Activated CD8-positive, alpha-beta T cell treated with anti-CD3 and anti-CD28 coated beads for 36 hours (primary cell): ENCODE measurements around the gene EVC2. TPM values are rescaled to one million over a fixed set of nuclear protein-coding genes. Genes with fewer than 3 reads are reported as not detected.

ENCODE experiments used
- ATAC-seq: fragments of 200-7000 bp; cut with Tn5 transposase; one replicate; pipeline ENCODE4 v1.10.0; 2021; ENCODE audit warnings: mild to moderate bottlenecking, moderate library complexity
- CTCF ChIA-PET: fragments of 350-600 bp; sonication (Branson Sonifier 250); formaldehyde crosslinking; loops from one replicate; lab custom pipeline; 2021; ENCODE audit warnings: antibody characterized with exemption; lab: Charles Lee
- POLR2A ChIA-PET: fragments of 350-600 bp; sonication (Branson Sonifier 250); formaldehyde crosslinking; loops from one replicate; lab custom pipeline; 2021; ENCODE audit warnings: antibody characterized with exemption; lab: Charles Lee
- DNase-seq: peaks from one replicate; pipeline ENCODE4 v3.0.0-alpha.2; 2020
- H3K27ac Mint-ChIP-seq: one replicate; pipeline ENCODE4 v1.8.0; 2021; ENCODE audit warnings: mild to moderate bottlenecking, mixed read lengths
- H3K27me3 Mint-ChIP-seq: one replicate; pipeline ENCODE4 v1.8.0; 2021; ENCODE audit warnings: mixed read lengths
- H3K36me3 Mint-ChIP-seq: one replicate; pipeline ENCODE4 v1.8.0; 2021; ENCODE audit warnings: low read depth, mixed read lengths
- H3K4me1 Mint-ChIP-seq: one replicate; pipeline ENCODE4 v1.8.0; 2021; ENCODE audit warnings: low read depth, mixed read lengths
- H3K4me3 Mint-ChIP-seq: one replicate; pipeline ENCODE4 v1.8.0; 2021; ENCODE audit warnings: mild to moderate bottlenecking, moderate library complexity, mixed read lengths
- H3K9me3 Mint-ChIP-seq: one replicate; pipeline ENCODE4 v1.8.0; 2021; ENCODE audit warnings: mixed read lengths
- intact Hi-C: fragments of 100-400 bp; cut with micrococcal nuclease; formaldehyde crosslinking; loops from one replicate; pipeline ENCODE4 v1.10.0; 2022
- total RNA-seq, 2 experiments: library from RNA; stranded (reverse); gene quantifications; one replicate each; pipeline ENCODE4 v1.2.3, GENCODE V29; 2021
- TF ChIP-seq, protein P1 (sequence below): fragments of 200-600 bp; IDR thresholded peaks from one replicate; pipeline ENCODE4 v1.8.0; 2022; ENCODE audit warnings: antibody characterized with exemption, mild to moderate bottlenecking

Gene EVC2
- total RNA-seq, 2 experiments from 2014 or later, result 0.83 to 1.3 TPM

DNA sequence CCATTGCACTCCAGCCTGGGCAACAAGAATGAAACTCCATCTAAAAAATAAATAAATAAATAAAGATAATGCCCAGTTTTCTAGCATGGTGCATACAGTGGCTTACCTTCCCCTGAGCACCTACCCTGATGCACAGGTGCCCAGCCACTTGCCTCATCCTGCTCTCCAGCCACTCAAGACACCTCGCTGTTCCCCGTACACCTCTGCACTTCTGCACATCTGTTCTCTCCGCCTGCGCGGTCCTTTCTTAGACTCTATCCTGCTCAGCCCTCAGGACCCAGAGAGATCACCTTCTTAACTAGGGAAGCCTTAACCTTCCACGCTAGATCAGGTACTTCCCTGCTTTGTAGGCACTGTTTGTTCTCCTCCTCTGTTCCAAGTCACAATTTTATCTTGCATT lies 5.5 kb upstream of the EVC2 start:
- TF ChIP-seq, protein P1, sequence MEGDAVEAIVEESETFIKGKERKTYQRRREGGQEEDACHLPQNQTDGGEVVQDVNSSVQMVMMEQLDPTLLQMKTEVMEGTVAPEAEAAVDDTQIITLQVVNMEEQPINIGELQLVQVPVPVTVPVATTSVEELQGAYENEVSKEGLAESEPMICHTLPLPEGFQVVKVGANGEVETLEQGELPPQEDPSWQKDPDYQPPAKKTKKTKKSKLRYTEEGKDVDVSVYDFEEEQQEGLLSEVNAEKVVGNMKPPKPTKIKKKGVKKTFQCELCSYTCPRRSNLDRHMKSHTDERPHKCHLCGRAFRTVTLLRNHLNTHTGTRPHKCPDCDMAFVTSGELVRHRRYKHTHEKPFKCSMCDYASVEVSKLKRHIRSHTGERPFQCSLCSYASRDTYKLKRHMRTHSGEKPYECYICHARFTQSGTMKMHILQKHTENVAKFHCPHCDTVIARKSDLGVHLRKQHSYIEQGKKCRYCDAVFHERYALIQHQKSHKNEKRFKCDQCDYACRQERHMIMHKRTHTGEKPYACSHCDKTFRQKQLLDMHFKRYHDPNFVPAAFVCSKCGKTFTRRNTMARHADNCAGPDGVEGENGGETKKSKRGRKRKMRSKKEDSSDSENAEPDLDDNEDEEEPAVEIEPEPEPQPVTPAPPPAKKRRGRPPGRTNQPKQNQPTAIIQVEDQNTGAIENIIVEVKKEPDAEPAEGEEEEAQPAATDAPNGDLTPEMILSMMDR, result no peak
- H3K4me1 Mint-ChIP-seq, result peaks cover 12% of the 10 kb centered on the region
- no peak for DNase-seq
- ChIA-PET POLR2A (no interaction called here), CTCF (no interaction called here)
- H3K27ac Mint-ChIP-seq, result no peak overlapping the region
- peaks cover 27% of the 10 kb centered on the region for H3K27me3 Mint-ChIP-seq
- no peak overlapping the region for H3K4me3 Mint-ChIP-seq
- peaks cover 16% of the 10 kb centered on the region for H3K9me3 Mint-ChIP-seq
- no peak for ATAC-seq
- intact Hi-C loops, result no loop called here
- H3K36me3 Mint-ChIP-seq, result no peaks in the 10 kb centered on the region

DNA sequence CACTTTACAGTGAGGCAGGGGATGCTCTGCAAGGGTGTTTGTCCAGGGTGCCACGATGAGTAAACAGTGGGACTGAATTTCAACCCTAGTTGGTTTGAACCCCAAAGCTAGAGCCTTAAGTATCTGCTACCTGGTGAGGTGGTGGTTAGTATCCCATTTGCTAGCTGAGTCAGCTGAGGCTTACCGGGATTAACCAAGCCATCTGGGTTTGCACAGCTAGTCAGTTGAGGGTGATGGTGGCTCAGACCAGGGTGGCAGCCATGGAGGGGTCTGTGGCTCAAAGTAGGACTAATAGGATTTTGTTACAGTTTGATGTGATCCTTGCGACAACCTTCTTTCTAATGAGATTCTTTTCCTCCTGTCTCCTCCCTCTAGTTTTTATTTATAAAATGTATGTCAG lies 4.6 kb upstream of the EVC2 start:
- POLR2A ChIA-PET, result no interaction called here
- CTCF ChIA-PET, result interaction anchor here (1.0 kb wide), 1 partner anchor 10 kb away, joined by 3 read pairs; no protein-coding TSS in a partner anchor
- intact Hi-C loops, result no loop called here
- TF ChIP-seq, protein P1, result no peak
- DNase-seq (no peak), ATAC-seq (no peak)
- Mint-ChIP-seq H3K9me3 (peaks cover 16% of the 10 kb centered on the region), H3K4me3 (no peak overlapping the region), H3K27me3 (peaks cover 30% of the 10 kb centered on the region), H3K36me3 (no peaks in the 10 kb centered on the region), H3K4me1 (peaks cover 12% of the 10 kb centered on the region), H3K27ac (no peak overlapping the region)

DNA sequence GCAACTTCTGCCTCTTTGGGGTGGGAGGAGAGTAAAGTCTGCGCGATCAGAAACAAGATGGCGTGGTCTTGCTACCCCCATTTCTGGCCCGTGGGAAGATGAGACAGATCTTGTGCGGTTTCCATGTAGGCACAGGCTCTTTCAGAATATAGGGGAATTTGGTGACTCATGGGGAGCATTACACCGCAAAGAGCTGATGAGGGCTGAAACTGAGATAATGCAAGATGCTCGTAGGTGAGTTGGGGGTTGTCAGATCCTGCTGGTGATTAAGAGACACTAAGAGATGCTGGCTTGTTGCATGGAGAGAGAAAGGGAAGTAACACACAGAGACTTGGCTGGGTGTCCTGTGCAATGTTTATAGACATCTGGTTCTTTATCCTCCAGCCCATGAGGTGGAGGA lies 4.2 kb upstream of the EVC2 start:
- Mint-ChIP-seq H3K27me3 (peaks cover 34% of the 10 kb centered on the region), H3K4me1 (peaks cover 15% of the 10 kb centered on the region), H3K36me3 (no peaks in the 10 kb centered on the region), H3K9me3 (peaks cover 16% of the 10 kb centered on the region), H3K27ac (no peak overlapping the region), H3K4me3 (peak overlapping the region; percentile 68)
- intact Hi-C loops, result no loop called here
- ChIA-PET CTCF (interaction anchor here (1.0 kb wide), 1 partner anchor 10 kb away, joined by 3 read pairs; no protein-coding TSS in a partner anchor), POLR2A (no interaction called here)
- DNase-seq (peak; percentile 43), ATAC-seq (peak; percentile 60)
- TF ChIP-seq, protein P1, result no peak

DNA sequence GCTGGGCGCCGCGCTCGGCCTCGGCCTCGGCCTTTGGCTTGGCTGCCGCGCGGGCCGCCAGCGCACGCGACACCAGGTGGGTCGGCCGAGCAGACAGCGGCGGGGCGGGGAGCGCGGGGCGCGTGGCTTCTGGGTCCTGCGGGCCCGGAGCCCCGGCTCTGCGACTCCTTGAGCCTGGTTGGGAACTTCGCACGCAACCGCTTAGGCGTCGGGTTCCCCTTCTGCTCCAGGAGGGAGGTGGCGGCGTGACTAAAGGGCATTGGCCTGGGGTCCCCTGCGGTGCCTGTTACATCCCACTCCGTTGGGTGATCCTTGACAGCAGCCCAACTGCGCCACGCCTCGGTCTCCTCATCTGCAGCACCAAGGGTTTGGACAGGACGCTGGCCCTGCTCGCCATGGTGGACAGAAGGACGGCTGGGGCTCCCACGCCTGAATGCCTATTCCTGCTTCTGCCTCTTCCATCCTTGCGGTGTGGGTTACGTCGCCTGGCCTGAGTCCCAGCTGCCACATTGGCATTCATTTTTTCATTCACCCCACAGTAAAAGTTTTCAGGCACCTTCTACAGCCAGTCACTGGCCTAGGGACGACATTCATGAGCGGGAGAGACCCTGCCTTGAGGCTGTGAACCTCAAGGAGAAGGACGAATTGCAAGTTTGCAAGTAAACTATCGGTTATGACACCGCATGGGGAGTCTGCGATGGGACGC lies 3.3 kb upstream of the EVC2 start:
- peak; percentile 8 for DNase-seq
- CTCF ChIA-PET, result no interaction called here
- H3K9me3 Mint-ChIP-seq, result peaks cover 16% of the 10 kb centered on the region
- peaks cover 22% of the 10 kb centered on the region for H3K4me1 Mint-ChIP-seq
- no peaks in the 10 kb centered on the region for H3K36me3 Mint-ChIP-seq
- H3K27me3 Mint-ChIP-seq, result peaks cover 42% of the 10 kb centered on the region
- H3K4me3 Mint-ChIP-seq, result peak overlapping the region; percentile 68
- no peak overlapping the region for H3K27ac Mint-ChIP-seq
- TF ChIP-seq, protein P1, result no peak
- POLR2A ChIA-PET, result no interaction called here
- no peak for ATAC-seq
- intact Hi-C loops, result no loop called here

DNA sequence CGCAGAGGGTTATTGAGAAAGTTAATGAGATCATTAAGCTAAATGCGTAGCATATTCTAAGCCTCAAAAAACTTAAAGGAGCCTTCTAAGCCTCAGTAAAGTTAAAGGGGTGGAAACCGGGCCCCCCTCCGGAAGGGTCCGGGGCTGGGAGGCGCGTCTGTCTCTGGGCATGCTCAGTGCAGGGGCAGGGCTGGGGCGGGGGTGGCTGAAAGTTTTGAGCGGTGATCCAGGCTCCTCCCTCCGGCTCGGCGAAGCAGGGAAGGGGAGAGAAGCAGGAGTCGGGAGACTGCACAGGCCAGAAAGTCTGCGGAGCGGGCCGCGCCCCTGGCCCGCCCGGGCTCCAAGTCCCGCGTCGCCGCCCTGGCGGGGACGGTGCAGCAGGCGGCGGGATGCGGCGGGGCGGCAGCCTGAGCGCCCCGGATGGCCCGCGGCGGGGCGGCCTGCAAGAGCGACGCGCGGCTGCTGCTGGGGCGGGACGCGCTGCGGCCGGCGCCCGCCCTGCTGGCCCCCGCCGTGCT lies 2.7 kb upstream of the EVC2 start, which contains the start of gene EVC:
Gene EVC, plus strand, starts transcription at position 241 of the 518 bp plus-strand sequence. Its CDS starts 180 bp downstream, at position 421.
- ATAC-seq, result peak; percentile 59
- peak; percentile 39 for DNase-seq
- Mint-ChIP-seq H3K4me1 (peaks cover 22% of the 10 kb centered on the region), H3K27ac (peak within 1 kb of the TSS; percentile 10), H3K9me3 (peaks cover 15% of the 10 kb centered on the region), H3K36me3 (no peaks in the 10 kb centered on the region), H3K27me3 (peaks cover 45% of the 10 kb centered on the region), H3K4me3 (peak within 1 kb of the TSS; percentile 68)
- POLR2A ChIA-PET, result no interaction called here
- intact Hi-C loops, result no loop called here
- CTCF ChIA-PET, result no interaction called here
- TF ChIP-seq, protein P1, result no peak
